GM19351 (cell line): ENCODE data around the gene SLC6A3.
"Not testable (repeated sequence)": the region's sequence is repeated elsewhere in the genome, so short reads cannot be mapped to it uniquely, and the experiment has no call there.

ENCODE experiments used
- ATAC-seq: cut with Tn5 transposase; IDR thresholded peaks from one replicate; pipeline ENCODE4 v1.9.1; 2021; ENCODE audit warnings: mild to moderate bottlenecking, moderate library complexity; ENCODE audit not compliant: unreplicated experiment

SLC6A3 gene

DNA sequence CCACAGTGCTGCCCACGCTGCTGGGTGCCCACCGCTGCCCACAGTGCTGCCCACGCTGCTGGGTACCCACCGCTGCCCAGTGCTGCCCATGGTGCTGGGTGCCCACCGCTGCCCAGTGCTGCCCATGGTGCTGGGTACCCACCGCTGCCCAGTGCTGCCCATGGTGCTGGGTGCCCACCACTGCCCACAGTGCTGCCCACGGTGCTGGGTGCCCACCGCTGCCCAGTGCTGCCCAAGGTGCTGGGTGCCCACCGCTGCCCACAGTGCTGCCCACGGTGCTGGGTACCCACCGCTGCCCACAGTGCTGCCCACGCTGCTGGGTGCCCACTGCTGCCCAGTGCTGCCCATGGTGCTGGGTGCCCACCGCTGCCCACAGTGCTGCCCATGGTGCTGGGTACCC, 22.7 kb downstream of the SLC6A3 start:
- not testable (repeated sequence) for ATAC-seq

DNA sequence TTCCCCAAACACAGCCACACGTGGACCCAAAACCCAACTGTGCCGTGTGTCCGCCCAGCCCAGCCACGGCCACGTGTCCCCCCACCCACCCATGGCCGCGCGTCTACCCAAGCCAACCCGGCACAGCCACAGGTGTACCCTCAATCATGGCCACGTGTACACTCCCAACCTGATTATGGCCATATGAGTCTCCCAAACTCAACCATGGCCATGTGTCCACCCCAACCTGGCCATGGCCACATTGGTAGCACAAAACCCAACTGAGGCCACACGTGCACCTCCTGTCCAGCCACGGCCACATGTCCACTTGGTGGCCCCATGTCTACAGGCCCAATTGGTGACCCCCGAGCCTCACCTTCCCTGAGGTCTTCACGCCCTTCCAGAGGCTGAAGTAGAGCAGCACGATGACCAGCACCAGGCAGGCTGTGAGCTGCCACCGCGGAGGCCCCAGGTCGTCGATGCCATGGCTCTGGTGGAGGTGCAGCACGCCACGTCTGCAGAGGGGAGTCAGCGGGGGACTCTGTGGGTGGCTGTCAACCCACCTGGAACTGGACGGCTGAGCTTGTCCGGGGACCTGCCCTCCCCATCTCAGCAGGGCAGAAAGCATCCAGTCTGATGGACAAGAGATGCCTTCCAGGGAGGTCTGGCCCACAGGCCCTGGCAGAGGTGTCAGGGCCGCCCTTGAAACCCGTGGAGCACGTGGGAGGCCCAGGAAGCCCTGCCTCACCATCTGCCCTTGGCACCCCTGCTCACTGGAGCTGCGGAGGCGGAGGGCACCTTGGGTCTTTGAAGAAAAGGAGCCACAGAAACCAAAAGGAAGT, 23.5 kb downstream of the SLC6A3 start:
- ATAC-seq = no peak

DNA sequence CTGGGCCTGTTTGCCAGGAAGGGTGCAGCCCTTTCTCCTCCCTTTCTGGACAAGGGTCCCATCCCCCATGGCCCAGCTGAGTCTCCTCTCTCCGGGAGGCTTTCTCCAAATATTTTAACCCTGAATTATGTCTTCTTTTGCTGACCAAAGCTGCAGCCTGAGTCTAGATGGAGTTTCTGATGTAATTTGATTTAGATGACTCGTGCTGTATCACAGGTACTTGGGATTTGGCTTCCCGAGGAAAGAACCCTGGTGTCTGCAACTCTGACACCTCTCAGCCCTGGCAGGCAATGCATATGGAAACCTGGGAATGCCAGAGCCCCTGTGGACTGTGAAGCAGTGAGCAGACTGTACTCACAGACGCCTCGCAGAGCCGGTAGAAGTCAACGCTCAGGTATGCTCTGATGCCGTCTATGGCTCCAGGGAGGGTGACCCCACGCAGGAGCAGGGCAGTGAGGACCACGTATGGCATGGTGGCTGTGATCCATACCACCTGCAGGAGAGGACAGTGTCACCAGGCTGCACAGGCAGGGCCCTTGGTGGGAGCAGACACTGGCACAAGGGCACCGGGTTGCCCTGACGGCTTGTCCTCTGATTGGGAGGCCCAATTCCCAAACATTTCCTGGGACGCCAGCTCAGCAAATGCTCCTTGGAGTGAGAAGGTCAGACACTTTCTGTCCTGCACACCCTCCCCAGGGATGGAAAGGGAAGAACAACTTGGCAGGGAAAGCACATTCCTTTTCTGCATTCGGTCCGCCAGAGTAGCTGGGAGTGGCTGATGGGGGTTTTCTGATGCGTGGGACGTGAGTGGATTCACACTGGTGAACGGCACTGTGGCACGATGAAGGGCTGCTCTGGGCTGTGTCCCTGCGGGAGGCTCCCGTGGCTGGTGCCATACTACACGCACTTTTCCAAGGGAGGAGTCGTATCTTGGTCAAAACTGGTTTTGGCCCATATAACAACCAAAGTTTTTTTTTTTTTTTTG, 24.7 kb downstream of the SLC6A3 start:
- ATAC-seq = no peak

DNA sequence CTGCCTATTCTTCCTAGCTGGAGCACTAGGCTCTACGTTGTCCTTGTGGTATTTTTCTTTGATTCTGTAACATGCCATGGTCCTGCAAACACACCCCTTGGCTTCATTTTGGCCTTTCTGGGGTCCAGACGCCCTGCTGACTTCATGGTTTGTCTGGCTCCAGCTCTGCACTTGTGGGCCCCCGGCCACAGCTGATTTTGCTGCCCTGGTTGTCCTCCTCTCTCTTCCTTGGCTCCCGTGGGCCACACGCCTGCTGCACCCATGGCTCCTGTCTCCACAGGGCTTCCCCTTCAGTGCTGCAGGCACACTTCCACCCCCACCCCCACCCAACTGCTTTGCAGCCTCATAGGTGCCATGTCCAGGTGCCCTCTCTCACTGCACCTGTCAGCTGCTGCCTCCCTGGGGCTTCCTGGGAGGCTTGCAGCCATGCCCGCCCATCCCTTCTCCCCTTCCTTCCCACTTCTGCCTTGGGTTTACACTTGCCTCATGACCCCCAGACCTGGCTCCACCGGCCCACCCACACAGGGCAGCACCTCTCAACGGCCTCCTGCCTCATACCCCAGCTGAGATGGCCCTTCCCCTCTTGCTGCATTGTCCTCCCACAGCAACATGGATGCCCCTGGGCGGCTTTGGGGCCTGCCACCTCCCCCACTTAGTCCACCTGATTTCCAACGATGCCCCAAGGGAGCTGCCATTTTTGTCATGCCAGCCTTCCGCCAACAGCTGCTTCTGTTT, 25.6 kb downstream of the SLC6A3 start:
- ATAC-seq = no peak

DNA sequence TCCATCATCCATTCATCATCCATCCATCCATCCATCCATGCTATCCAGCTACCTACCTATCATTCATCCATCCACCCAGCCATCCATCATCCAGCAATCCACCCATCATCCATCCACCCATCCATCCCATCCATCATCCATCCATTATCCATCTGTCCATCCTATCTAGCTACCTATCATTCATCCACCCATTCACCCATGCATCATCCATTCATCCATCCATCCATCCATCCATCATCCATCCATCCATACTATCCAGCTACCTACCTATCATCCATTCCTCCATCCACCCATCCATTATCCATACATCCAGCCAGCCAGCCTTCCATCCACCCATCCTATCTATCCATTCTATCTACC, 26.3 kb downstream of the SLC6A3 start:
- no peak for ATAC-seq

DNA sequence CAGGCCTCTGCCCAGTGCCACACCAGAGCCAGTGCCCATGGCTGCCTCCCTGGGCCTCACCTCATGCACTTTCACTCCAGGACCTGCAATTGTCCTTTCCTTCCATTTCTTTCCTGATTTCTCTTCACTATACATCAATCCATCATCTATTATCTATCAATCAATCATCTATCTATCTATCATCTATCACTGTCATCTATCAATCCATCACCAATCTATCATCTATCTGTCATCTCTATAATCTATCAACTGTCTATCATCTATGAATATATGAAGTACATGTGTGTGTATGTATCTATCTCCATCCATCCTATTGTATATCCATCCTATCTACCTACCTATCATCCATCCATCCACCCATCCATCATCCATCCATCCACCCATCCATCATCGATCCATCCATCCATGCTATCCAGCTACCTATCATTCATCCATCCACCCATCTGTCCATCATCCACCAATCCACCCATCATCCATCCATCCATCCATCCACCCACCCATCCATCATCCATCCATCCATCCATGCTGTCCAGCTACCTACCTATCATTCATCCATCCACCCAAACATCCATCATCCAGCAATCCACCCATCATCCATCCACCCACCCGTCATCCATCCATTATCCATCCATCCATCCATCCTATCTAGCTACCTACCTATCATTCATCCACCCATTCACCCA, 26.9 kb downstream of the SLC6A3 start:
- ATAC-seq = no peak

DNA sequence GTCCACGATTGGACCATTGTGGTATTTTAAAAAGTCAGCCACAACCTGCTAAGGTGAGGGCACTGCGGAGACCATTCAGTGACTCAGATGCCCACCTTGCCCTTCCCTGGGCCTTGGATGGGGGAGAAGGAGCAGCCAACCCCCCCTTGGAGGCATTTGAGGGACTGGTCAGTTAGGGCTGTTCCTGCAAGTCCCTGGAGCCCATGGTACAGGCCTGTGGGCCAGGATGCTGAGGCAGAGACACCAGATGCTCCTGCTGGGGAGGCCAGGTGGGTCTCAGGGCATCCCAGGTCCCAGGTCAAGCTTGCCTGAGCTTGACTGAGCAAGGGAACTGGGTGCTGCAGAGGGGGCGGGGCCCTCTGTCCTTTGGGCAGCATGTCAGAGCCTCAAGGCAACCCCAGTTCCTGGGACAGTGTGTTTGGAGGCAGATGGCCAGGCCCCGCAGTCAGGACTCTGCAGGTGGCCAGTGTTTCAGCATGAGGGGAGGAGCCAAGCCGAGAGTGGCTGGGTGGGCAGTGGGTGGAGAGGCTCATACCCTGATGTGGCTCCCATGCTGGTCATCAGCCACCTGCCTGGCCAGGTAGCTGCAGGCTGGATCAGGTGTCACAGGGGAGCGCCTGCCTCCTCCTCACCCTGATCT, 27.5 kb downstream of the SLC6A3 start:
- no peak for ATAC-seq

DNA sequence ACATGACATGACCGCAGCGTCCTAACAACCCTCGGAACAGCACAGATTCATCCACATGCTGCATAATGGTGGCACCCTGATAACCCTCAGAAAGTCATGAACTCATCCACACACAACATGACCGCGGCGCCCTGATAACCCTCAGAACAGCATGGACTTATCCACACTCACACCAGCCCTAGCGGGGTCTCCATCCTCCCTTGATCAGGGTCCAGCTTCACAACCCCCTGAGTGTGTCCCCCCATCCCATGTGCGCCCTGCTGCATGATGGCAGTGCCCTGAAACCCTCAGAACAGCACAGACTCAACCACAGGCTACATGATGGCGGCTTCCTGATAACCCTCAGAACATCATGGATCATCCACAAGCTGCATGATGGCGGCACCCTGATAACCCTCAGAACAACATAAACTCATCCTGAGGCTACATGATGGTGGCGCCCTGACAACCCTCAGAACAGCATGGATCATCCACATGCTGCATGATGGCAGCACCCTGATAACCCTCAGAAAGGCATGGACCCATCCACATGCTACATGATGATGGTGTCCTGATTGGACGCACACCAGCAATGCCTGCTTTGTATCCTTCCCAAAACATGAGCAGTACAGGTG, 28.3 kb downstream of the SLC6A3 start:
- ATAC-seq = no peak

DNA sequence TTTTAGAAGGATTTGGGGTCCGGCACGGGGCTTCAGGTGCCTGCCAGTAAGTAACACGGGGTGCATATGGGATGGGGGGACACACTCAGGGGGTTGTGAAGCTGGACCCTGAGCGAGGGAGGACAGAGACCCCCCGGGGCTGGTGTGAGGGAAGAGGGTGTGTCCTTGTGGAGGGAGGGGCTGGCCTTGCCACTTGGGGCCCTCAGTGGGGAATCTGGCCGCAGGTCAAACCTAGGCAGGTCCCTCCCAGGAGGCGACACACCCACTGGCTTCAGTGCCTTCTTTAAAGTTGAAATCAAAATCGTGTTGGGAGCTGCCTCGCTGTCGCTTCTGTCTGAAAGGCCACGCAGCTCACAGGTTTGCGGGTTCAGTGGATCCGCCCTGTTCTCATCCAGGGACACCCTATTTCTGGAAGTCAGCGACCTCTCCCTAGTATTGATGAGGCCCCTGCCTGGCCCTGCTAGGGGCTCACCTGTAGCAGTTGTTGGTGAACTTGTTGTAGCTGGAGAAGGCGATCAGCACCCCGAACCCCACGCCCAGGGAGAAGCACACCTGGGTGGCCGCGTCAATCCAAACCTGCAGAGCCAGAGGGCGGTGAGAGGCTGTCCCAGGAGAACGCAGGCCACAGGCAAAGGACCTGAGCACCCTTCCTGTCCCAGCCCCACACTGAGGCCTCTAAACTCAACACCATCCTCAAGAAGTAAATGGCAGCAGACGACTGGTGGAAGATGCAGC, 29.4 kb downstream of the SLC6A3 start:
- no peak for ATAC-seq

DNA sequence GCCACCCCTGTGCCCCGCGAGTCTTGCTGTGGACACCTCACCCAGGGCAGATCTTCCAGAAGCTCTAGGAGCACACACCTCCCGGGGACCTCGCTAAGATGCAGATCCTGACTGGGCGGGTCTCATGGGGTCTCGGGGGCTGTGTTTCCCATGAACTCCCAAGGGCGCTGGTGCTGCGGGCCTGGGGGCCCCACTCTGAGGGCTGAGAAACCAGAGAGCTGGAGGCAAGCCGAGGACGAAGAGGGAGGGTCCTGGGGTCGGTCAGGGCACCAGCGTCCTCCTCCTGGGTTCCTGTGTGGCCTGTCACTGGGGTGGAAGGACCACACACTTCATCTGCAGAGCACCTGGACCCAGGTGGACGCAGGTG, 30.2 kb downstream of the SLC6A3 start:
- ATAC-seq = no peak

DNA sequence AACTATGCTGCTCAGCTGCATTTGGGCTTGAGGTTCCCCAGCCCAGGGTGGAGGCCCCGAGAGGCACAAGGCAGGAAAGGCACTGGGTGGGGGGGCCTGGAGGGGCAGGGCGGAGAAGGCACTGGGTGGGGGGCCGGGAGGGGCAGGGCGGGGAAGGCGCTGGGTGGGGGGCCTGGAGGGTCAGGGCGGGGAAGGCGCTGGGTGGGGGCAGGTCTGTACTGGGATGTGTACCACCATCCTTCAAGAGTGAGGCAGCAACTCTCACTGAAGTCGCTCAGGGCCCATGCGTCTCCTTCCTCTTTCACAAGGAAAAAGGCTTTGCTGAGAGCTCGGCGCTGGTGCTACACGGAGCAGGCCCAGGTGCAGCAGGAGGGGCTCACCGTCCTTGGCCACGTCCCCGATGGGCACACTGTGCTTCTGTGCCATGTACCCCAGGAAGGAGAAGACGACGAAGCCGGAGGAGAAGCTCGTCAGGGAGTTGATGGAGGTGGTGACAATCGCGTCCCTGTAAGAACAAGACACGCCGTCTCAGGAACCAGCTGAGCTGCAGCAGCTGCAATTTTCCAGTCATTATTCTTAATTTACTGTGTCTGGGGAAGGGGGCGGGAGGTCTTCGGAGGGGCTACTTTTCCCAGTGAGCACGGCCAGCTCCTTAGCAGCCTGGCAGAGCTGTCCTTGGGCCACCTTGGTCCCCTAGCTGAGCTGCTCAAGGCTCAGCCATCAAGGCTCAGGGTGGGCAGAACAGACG, 30.8 kb downstream of the SLC6A3 start:
- ATAC-seq = no peak

DNA sequence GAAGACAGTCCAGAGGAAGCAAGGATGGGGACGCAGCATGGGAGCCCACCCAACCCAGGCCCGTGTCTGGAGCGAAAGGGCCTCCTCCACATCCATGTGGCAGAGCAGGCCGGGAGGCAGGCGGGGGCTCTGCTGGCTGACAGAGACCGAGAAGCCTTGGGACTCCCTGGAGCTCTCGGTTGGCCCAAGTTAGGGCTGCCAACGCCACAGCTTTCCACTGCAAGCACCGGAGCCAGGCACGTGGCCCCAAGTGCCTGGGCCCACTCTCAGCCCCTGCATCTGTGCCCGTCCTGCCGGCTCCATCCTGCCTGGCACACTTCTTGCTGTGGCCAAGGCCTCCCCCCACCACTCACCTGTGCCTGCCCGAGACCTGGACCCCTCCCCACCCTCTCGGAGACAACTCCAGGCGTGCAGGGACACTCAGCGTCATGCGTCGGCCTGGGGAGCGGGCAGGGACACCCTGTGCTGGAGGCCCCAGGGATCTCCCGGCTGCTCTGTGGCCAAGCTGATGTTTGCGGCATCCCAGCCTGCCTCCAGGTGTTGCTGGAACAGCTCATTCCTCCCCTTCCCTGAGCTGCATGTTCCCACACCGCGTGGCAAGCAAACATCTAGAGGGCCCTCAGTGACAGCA, 31.5 kb downstream of the SLC6A3 start:
- no peak for ATAC-seq

DNA sequence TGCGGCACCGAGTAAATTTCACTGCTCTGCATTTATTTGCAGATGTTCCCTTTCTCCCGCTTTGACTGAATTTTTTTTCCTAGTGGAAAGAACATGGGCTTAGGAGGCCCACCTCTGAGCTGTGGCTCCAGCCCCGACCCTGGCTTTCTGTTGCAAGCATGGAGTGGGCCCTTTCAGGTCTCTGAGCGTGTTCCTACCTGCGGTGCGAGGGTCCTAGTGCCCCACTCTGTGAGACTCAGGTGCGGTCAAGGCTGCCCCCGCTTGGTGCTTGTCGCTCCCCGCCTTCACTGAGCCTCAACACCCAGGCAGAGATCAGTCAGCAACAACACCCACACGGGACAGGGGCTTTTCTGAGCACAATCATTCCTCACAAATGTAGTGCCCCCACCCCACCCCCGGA, 32.0 kb downstream of the SLC6A3 start:
- ATAC-seq = no peak

DNA sequence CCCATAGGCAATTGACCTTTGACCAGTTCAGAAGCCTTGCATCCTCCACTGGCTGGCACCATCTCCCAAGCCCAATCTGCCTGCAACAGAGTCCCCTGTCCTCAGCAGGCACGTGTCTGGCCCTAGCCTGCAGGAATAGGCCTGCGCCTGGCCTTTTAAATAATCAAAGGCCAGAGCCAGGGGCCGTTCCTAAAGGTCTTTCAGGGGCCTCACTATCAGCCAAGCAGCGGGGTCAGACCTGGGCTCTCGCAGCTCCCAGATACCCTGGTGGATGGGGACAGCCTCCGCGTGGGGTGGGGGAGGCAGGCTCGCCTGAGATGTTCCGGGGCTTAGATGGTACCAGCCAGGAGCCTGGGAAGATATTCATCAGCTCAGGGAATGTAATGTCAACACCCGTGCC, 32.6 kb downstream of the SLC6A3 start:
- no peak for ATAC-seq

DNA sequence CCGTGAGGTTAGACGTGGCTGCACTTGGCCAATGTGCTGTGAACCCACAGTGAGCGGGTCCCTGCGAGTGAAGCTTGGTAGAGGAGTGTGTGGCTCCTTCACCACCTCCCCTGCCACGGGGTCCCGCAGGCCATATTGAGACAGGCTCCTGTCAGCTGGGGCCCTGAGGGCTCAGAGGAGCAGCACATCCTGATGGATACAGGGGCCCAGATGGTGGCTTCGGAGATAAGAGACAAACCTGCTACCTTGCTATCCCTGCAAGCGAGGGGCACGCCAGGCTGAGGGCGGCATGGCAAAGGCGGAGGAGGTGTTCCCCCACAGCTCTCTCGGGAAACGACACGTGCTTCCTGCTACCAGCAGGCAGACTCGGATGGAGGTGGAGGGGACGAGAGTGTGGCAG, 33.1 kb downstream of the SLC6A3 start:
- ATAC-seq = no peak

DNA sequence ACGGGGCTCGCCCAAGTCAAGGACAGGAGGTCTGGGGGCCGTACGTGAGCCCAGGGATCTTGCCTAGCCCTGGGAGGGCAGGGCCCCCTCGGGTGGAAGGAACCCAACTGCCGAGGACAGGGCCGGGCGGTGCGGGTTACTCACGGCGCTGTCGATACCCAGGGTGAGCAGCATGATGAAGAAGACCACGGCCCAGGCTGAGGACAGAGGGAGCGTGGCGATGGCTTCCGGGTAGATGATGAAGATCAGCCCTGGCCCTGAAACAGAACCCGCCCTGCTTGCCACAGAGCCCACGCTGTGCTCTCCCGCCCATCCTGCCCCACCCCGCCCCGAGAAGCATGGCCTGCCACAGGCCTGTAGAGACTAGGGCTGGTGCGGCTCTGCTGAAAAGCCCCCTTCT, 34.1 kb downstream of the SLC6A3 start:
- no peak for ATAC-seq

DNA sequence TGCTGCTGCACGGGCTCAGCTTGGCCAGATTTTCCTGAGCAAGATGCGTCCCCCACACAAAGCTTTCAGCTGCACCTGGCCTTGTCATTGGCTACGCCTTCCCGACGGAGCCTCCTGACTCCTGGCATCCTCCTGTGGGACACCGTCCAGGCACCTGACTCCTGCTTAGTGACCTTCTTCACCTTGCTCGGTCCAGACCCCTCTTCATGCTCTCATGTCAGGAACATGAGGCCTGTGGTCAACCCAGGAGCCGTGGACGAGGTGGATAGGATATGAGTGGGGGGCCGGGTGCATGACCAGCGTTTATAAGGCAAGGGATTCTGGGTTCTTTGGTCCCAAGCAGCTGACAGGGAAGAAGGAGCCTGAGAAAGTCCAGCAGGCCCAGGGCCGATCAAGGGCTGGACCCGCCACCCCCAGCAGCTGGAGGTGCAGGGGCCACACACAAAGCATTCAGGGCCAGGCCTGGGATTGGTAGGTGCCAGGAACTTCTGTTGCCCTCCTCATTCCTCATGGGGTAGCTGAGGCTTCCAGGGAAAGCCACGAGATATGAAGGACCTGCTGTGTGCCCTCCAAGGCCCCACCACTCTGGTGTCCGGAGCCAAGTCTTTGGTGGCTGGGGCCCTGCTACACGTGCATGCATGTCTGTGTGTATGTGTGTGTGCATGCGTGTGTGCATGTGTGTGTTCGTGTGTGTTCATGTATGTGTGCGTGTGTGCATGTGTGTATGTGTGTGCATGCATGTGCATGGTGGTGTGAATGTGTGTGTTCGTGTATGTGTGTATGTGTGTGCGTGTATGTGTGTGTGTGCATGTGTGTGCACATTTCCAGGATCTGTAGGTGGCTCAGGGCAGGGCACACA, 34.9 kb downstream of the SLC6A3 start:
- no peak for ATAC-seq
